Upper lobe of right lung (tissue), 1 donor: ENCODE data around the gene KIR2DL4. TPM values are rescaled to one million over a fixed set of nuclear protein-coding genes. Genes with fewer than 3 reads are reported as not detected.
A peak's percentile ranks its signal among the peaks of the same experiment; 100 is the strongest.
"Not testable (repeated sequence)": the region's sequence is repeated elsewhere in the genome, so short reads cannot be mapped to it uniquely, and the experiment has no call there.

Source experiments
- ATAC-seq: fragments of 200-7000 bp; cut with Tn5 transposase; one replicate; pipeline ENCODE4 v1.9.1; 2020; ENCODE audit warnings: mild to moderate bottlenecking, moderate library complexity
- DNase-seq: peaks from one replicate; pipeline ENCODE4 v3.0.0-alpha.2; 2020
- H3K27ac ChIP-seq: fragments of 200-600 bp; one replicate; pipeline ENCODE4 v1.8.0; 2022
- H3K27me3 ChIP-seq: fragments of 200-600 bp; one replicate; pipeline ENCODE4 v1.8.0; 2022; ENCODE audit warnings: mild to moderate bottlenecking
- H3K36me3 ChIP-seq: fragments of 200-600 bp; one replicate; pipeline ENCODE4 v1.8.0; 2022
- H3K4me1 ChIP-seq: fragments of 200-600 bp; one replicate; pipeline ENCODE4 v1.8.0; 2022
- H3K4me3 ChIP-seq: fragments of 200-600 bp; one replicate; pipeline ENCODE4 v1.8.0; 2022; ENCODE audit warnings: mild to moderate bottlenecking
- H3K9me3 ChIP-seq: fragments of 200-600 bp; one replicate; pipeline ENCODE4 v1.8.0; 2022
- intact Hi-C: fragments of 100-400 bp; cut with DNase I; formaldehyde crosslinking; loops from one replicate; pipeline ENCODE4 v1.11.0; 2022
- long read RNA-seq: library from polyadenylated mRNA; unstranded; transcript quantifications from one replicate; pipeline ENCODE4 v2.0.0, GENCODE V29; 2021
- total RNA-seq: library from RNA; stranded (reverse); fragmentation: NEBNext Ultra II Directional; extraction: Animal tissue kit (Norgen Biotek cat#: 25700); gene quantifications from one replicate; pipeline ENCODE4 v1.2.1, GENCODE V29; 2021
- TF ChIP-seq, protein P1 (sequence below): fragments of 200-600 bp; IDR thresholded peaks from one replicate; pipeline ENCODE4 v1.8.0; 2022; ENCODE audit warnings: antibody characterized with exemption
- donor health status: DM: no; HTN: yes; CAD: no; lungs with severe emphysema.

Gene KIR2DL4
- total RNA-seq: 0.46 TPM
- long read RNA-seq: 0 reads

DNA sequence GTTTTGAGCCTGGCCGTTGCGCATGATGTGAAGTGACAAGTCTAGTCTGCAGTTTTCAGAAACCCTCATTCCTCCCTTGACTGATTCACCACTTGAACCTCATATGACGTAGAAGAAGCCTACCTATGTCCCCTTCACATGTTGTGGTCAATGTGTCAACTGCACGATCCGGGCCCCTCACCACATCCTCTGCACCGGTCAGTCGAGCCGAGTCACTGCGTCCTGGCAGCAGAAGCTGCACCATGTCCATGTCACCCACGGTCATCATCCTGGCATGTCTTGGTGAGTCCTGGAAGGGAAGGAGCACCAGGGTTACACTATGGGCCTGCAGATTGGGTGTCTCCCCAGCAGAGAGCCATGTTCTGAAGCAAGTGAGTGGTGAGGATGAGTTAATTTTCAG is at the start of gene KIR2DL4:
TSS of gene KIR2DL4 (plus strand) at position 201 of the 400 bp plus-strand sequence. CDS start at position 243, 42 bp downstream.
- TF ChIP-seq, protein P1, sequence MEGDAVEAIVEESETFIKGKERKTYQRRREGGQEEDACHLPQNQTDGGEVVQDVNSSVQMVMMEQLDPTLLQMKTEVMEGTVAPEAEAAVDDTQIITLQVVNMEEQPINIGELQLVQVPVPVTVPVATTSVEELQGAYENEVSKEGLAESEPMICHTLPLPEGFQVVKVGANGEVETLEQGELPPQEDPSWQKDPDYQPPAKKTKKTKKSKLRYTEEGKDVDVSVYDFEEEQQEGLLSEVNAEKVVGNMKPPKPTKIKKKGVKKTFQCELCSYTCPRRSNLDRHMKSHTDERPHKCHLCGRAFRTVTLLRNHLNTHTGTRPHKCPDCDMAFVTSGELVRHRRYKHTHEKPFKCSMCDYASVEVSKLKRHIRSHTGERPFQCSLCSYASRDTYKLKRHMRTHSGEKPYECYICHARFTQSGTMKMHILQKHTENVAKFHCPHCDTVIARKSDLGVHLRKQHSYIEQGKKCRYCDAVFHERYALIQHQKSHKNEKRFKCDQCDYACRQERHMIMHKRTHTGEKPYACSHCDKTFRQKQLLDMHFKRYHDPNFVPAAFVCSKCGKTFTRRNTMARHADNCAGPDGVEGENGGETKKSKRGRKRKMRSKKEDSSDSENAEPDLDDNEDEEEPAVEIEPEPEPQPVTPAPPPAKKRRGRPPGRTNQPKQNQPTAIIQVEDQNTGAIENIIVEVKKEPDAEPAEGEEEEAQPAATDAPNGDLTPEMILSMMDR: no peak
- Histone ChIP-seq H3K27ac (no peak within 1 kb of the TSS), H3K9me3 (no peaks in the 10 kb centered on the region), H3K4me3 (no peak within 1 kb of the TSS), H3K27me3 (no peaks in the 10 kb centered on the region), H3K36me3 (no peaks in the 10 kb centered on the region), H3K4me1 (no peaks in the 10 kb centered on the region)
- peak; percentile 24 for ATAC-seq
- intact Hi-C loops: no loop called here
- DNase-seq: no peak

DNA sequence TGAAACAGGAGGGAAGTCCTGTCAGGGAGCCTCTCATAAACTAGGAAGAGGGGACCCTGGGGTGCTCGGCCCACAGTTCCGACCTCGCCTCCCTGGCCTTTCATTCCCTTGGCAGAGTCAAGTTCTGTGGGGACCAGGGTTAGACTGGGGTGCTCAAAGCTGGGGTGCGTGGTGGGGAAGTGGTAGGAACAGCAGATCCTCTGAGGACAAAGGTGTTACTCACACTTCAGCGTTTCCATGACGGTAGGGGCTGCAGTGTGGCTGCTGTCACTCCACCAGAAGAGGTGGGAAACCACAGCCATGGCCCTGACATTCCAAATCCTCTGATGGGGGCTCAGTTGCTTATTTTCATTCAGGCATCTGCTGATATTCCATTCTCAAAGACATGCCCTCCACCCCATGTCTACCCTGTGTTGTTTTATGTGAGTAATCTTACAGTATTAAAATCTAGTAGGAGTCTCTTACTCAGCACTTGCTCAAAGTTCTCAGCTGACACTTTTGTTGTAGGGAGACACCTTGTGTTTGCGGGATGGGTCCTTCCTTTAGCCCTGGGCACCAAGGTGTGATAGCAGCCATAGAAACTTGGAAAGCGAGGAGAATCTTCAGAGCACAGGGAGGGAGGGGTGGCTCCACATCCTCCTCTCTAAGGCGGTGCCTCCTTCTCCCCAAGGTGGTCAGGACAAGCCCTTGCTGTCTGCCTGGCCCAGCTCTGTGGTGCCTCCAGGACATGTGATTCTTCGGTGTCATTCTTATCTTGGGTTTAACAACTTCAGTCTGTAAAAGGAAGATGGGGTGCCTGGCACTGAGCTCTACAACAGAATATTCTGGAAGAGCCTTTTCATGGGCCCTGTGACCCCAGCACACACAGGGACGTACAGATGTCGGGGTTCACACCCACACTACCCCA is 47.0 kb upstream of the KIR2DL4 start:
- DNase-seq, H3K27ac ChIP-seq, H3K27me3 ChIP-seq, H3K36me3 ChIP-seq, intact Hi-C loops, H3K4me3 ChIP-seq, H3K9me3 ChIP-seq, H3K4me1 ChIP-seq, ATAC-seq: not testable (repeated sequence)

DNA sequence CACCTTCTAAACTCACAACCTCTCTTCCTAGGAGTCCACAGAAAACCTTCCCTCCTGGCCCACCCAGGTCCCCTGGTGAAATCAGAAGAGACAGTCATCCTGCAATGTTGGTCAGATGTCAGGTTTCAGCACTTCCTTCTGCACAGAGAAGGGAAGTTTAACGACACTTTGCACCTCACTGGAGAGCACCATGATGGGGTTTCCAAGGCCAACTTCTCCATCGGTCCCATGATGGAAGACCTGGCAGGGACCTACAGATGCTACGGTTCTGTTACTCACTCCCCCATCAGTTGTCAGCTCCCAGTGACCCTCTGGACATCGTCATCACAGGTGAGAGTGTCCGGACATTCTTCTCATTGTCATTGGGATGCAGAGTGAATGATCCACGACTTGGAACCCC is 44.8 kb upstream of the KIR2DL4 start:
- intact Hi-C loops, H3K27ac ChIP-seq, H3K4me1 ChIP-seq, DNase-seq, H3K27me3 ChIP-seq, H3K36me3 ChIP-seq, H3K4me3 ChIP-seq, ATAC-seq, H3K9me3 ChIP-seq: not testable (repeated sequence)

DNA sequence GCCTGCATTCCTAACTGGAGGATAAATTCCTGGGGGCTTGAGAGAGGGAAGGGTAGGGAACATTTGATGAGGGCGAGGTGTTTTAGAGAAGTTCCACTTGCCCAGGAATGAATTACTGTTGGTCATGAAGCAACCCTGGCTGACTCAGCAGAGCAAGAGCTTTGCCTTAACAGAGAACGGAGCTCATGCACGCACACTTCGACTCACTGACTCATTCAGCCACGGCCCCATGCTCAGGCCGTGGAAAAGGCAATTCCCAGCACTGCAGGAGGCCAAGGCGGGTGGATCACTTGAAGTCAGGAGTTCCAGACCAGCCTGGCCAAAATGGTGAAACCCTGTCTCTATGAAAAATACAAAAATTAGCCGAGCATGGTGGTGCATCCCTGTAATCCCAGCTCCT is 39.2 kb upstream of the KIR2DL4 start:
- DNase-seq, H3K4me3 ChIP-seq, H3K27ac ChIP-seq, ATAC-seq, H3K9me3 ChIP-seq, H3K4me1 ChIP-seq, H3K27me3 ChIP-seq, H3K36me3 ChIP-seq, intact Hi-C loops: not testable (repeated sequence)

DNA sequence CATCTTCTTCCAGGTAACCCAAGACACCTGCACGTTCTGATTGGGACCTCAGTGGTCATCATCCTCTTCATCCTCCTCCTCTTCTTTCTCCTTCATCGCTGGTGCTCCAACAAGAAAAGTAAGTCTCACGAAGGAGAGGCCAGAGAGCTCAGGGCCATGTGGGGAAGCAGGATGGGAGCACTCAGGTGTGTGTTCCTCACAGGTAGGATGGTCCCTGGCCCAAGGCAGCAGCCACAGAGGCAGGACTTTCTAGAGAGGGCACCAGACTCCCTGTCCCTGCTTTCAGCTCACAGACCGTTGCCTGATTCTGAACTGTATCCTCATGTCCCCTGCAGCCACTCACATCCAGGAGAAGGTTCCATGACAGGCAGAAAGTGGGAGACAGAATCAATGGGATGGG is 36.9 kb upstream of the KIR2DL4 start:
- H3K9me3 ChIP-seq, DNase-seq, H3K27ac ChIP-seq, ATAC-seq, H3K27me3 ChIP-seq, H3K4me1 ChIP-seq, H3K36me3 ChIP-seq, H3K4me3 ChIP-seq, intact Hi-C loops: not testable (repeated sequence)

DNA sequence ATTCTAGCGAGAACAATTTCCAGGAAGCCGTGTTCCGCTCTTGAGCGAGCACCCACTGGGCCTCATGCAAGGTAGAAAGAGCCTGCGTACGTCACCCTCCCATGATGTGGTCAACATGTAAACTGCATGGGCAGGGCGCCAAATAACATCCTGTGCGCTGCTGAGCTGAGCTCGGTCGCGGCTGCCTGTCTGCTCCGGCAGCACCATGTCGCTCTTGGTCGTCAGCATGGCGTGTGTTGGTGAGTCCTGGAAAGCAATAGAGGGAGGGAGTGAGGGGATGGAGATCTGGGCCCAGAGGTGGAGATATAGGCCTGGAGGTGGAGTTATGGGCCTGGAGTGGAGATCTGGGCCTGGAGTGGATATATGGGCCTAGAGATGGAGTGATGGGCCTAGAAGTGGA is 33.8 kb upstream of the KIR2DL4 start, which contains the start of gene KIR2DL1:
TSS of gene KIR2DL1 (plus strand) at position 148 of the 400 bp plus-strand sequence. CDS start at position 206, 58 bp downstream.
- ATAC-seq, intact Hi-C loops, H3K36me3 ChIP-seq, H3K4me1 ChIP-seq, H3K9me3 ChIP-seq, H3K27ac ChIP-seq, H3K4me3 ChIP-seq, DNase-seq, H3K27me3 ChIP-seq: not testable (repeated sequence)

DNA sequence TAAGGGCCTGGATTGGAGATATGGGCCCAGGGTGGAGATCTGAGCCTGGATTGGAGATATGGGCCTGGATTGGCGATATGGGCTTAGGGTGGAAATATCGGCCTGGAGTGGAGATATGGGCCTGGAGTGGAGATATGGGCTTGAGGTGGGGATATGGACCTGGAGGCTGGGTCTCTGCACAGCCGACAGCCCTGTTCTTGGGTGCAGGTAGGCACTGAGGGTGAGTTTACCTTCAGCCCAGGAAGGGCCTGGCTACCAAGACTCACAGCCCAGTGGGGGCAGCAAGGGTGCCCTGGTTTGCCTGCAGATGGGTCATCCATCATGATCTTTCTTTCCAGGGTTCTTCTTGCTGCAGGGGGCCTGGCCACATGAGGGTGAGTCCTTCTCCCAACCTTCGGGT is 32.9 kb upstream of the KIR2DL4 start:
- H3K4me1 ChIP-seq, intact Hi-C loops, H3K27me3 ChIP-seq, H3K4me3 ChIP-seq, ATAC-seq, H3K36me3 ChIP-seq, DNase-seq, H3K27ac ChIP-seq, H3K9me3 ChIP-seq: not testable (repeated sequence)

DNA sequence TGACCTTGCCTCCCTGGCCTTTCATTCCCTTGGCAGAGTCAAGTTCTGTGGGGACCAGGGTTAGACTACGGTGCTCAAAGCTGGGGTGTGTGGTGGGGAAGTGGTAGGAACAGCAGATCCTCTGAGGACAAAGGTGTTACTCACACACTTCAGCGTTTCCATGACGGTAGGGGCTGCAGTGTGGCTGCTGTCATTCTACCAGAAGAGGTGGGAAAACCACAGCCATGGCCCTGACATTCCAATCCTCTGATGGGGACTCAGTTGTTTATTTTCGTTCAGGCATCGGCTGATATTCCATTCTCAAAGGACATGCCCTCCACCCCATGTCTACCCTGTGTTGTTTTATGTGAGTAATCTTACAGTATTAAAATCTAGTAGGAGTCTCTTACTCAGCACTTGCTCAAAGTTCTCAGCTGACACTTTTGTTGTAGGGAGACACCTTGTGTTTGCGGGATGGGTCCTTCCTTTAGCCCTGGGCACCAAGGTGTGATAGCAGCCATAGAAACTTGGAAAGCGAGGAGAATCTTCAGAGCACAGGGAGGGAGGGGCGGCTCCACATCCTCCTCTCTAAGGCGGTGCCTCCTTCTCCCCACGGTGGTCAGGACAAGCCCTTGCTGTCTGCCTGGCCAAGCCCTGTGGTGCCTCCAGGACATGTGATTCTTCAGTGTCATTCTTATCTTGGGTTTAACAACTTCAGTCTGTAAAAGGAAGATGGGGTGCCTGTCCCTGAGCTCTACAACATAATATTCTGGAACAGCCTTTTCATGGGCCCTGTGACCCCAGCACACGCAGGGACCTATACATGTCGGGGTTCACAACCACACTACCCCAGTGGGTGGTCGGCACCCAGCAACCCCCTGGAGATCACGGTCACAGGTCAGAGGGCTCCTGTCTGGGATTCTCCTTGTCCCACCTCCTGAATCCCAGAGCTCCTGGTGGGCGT is 32.1 kb upstream of the KIR2DL4 start:
- H3K27ac ChIP-seq, H3K36me3 ChIP-seq, H3K27me3 ChIP-seq, H3K4me3 ChIP-seq, intact Hi-C loops, H3K9me3 ChIP-seq, DNase-seq, H3K4me1 ChIP-seq, ATAC-seq: not testable (repeated sequence)

DNA sequence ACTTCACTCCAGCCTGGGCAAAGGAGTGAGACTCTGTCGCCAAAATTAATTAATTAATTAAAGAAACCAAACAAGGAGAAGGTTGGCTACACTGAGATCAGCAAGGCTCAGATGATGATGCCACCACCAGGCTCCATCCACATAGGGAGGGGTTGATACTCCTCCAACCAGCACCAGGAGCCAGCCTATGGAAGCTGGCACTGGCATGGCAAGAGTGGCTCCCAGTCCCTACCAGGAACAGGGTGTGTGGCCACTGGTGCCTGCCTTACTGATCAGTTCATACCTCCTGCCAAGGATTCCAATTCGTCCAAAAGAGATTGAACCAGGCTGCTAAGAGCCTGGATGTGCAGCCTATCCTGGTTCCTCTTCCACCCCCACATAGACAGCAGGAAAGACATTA is 30.7 kb upstream of the KIR2DL4 start:
- ATAC-seq, intact Hi-C loops, H3K27ac ChIP-seq, H3K9me3 ChIP-seq, H3K36me3 ChIP-seq, DNase-seq, H3K4me3 ChIP-seq, H3K4me1 ChIP-seq, H3K27me3 ChIP-seq: not testable (repeated sequence)

DNA sequence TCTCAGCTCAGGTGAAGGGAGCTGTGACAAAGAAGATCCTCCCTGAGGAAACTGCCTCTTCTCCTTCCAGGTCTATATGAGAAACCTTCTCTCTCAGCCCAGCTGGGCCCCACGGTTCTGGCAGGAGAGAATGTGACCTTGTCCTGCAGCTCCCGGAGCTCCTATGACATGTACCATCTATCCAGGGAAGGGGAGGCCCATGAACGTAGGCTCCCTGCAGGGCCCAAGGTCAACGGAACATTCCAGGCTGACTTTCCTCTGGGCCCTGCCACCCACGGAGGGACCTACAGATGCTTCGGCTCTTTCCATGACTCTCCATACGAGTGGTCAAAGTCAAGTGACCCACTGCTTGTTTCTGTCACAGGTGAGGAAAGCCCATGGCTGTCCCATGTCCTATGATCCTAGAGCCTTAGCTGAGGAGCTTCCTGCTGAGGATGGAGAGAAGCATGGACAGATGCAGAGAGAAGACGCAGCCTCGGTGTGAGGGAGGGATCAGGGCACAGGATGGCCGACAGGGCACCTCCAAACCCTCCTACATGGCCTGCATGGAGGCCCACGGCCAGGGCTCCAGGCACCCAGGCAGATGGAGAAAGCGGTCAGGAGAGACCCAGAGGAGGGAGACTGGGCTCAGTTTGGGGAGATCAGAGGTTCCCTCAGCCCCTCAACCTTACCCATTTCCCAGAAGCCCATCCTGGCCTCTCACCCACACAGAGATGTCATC is 28.2 kb upstream of the KIR2DL4 start:
- H3K9me3 ChIP-seq, ATAC-seq, H3K27ac ChIP-seq, DNase-seq, H3K4me3 ChIP-seq, intact Hi-C loops, H3K27me3 ChIP-seq, H3K36me3 ChIP-seq, H3K4me1 ChIP-seq: not testable (repeated sequence)

DNA sequence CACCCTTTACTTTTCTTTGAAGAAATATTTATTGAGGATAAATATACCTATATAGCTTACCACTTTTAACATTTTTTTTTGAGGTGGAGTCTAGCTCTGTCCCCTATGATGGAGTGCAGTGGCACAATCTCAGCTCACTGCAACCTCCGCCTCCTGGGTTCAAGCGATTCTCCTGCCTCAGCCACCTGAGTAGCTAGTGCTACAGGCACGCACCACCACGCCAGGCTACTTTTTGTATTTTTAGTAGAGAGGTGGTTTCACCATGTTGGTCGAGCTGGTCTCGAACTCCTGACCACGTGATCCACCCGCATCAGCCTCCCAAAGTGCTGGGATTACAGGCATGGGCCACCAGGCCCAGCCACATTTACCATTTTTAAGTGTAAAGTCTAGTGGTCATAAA is 27.6 kb upstream of the KIR2DL4 start:
- intact Hi-C loops, H3K36me3 ChIP-seq, H3K9me3 ChIP-seq, DNase-seq, H3K4me3 ChIP-seq, H3K27me3 ChIP-seq, H3K27ac ChIP-seq, ATAC-seq, H3K4me1 ChIP-seq: not testable (repeated sequence)

DNA sequence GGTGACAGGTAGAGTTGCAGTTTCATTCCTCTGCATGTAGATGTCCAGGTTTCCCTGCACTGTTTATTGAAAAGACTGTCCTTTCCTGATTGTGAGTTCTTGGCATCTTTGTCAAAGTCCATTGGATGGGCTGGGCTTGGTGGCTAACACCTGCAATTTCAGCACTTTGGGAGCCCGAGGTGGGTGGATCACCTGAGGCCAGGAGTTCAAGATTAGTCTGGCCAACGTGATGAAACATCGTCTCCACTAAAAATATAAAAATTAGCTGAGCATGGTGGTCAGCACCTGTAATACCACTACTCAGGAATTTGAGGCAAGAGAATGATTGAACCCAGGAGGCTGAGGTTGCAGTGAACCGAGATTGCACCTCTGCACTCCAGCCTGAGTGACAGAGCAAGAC is 25.6 kb upstream of the KIR2DL4 start:
- H3K27ac ChIP-seq, intact Hi-C loops, DNase-seq, ATAC-seq, H3K4me1 ChIP-seq, H3K36me3 ChIP-seq, H3K9me3 ChIP-seq, H3K4me3 ChIP-seq, H3K27me3 ChIP-seq: not testable (repeated sequence)
